Pancreas (tissue), 10 donors: ENCODE data around the gene EPX. TPM values are rescaled to one million over a fixed set of nuclear protein-coding genes. Genes with fewer than 3 reads are reported as not detected.

Source experiments
- ATAC-seq, 4 donors: fragments of 200-7000 bp; cut with Tn5 transposase; one replicate each; pipeline versions ENCODE4 v1.8.0 to v1.9.1; 2020; ENCODE audit warnings: mild to moderate bottlenecking in 4 of 4, moderate library complexity in 4 of 4
- DNase-seq, 6 donors: peaks; one replicate each; pipeline ENCODE4 v3.0.0-alpha.2; 2020
- FAIRE-seq: peaks from 2 replicates; lab custom pipeline; 2012; peaks lifted over from hg19 to GRCh38; lab: Jason Lieb, UNC
- H3K27ac ChIP-seq, 4 donors: fragments of 200-600 bp; sonication (generic); 1 replicate in 3 of 4; 2 replicates in 1 of 4; pipeline versions ENCODE4 v1.5.0 to v1.8.0; 2020
- H3K27me3 ChIP-seq, 4 donors: fragments of 200-600 bp; one replicate each; pipeline ENCODE4 v1.8.0; 2021
- H3K36me3 ChIP-seq, 3 donors: fragments of 200-600 bp; sonication (generic) in 1 of 3; one replicate each; pipeline versions ENCODE4 v1.5.0 to v1.8.0; 2020 to 2021
- H3K4me1 ChIP-seq, 3 donors: fragments of 200-600 bp; one replicate each; pipeline ENCODE4 v1.8.0; 2021
- H3K4me3 ChIP-seq, 4 donors: fragments of 200-600 bp; sonication (generic) in 2 of 4; one replicate each; pipeline versions ENCODE4 v1.5.0 to v1.8.0; 2020 to 2021
- H3K9me3 ChIP-seq, 4 donors: fragments of 200-600 bp; one replicate each; pipeline ENCODE4 v1.8.0; 2021
- WGBS, 2 donors: extraction: QIAGEN DNeasy Blood & Tissue Kit; methylation state at CpG; one replicate each; pipeline ENCODE4 v1.1.7; 2013; 5-methylcytosine and 5-hydroxymethylcytosine counted together
- intact Hi-C, 3 donors: fragments of 100-400 bp; cut with DNase I; formaldehyde crosslinking; loops; one replicate each; pipeline versions ENCODE4 v1.11.1 to v1.14.2; 2022
- polyA plus RNA-seq, 2 donors: library from polyadenylated mRNA; stranded (reverse); fragments of 200-250 nt; gene quantifications; one replicate each; pipeline ENCODE4 v1.2.3, GENCODE V29; 2013
- total RNA-seq, 6 donors: library from RNA; stranded (reverse); fragmentation: NEBNext Ultra II Directional in 4 of 6; extraction: Animal tissue kit (Norgen Biotek cat#: 25700) in 4 of 6; gene quantifications; one replicate each; pipeline versions ENCODE4 v1.2.1 to v1.2.4, GENCODE V29; 2021 to 2023
- TF ChIP-seq, protein P1 (sequence below), 4 donors: fragments of 200-600 bp; sonication (generic) in 3 of 4; IDR thresholded peaks; one replicate each; pipeline versions ENCODE4 v1.5.0 to v1.8.0; 2021; ENCODE audit warnings: antibody characterized with exemption in 4 of 4
- donor health status: healthy with polysubstance abuse.
- donor health status: DM: no; HTN: no; CAD: no; lungs with moderate emphysema.
- donor health status: DM: no; HTN: no; CAD: no.
- donor health status: control.
- donor health status: control.
- donor health status: Bipolar disorder and iron deficiency.
- donor health status: DM: yes; HTN: yes; CAD: no.
- donor health status: DM: no; HTN: no; CAD: no.
- donor health status: DM: no; HTN: no; CAD: no.
- donor health status: DM: yes; HTN: yes; CAD: no.

Gene EPX
- total and polyA plus RNA-seq, 8 donors = not detected

DNA sequence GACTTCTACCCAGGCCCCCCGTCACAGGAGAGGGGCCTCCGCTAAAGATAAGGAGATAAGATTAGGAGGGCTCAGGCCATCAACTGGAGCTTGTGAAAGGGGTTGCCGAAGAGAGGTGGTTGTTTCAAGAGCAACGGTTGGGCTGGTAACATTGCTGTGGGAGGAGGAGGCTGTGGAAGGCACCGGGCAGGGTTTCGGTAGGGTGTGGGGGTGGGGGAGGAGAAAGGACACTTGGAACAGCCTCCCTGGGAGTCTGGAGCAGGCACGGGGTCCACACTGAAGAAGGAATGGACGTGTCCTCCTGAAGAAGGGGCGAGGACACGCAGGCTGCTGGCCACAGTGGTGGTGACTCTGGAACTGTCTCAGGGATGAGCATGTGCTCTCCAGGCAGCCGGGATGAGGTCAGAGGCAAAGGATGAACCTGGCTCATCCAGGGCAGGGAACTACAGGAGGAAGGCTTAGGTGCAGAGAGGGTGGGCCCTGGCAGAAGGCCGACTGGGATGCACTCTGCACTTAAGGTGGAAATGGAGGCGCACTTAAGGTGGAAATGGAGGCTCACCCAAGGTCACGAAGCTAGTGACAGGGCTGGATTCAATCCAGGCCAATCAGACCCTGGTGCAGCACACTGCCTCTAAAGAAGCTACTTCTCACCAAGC, 1.2 kb upstream of the EPX start:
- no peak for FAIRE-seq

DNA sequence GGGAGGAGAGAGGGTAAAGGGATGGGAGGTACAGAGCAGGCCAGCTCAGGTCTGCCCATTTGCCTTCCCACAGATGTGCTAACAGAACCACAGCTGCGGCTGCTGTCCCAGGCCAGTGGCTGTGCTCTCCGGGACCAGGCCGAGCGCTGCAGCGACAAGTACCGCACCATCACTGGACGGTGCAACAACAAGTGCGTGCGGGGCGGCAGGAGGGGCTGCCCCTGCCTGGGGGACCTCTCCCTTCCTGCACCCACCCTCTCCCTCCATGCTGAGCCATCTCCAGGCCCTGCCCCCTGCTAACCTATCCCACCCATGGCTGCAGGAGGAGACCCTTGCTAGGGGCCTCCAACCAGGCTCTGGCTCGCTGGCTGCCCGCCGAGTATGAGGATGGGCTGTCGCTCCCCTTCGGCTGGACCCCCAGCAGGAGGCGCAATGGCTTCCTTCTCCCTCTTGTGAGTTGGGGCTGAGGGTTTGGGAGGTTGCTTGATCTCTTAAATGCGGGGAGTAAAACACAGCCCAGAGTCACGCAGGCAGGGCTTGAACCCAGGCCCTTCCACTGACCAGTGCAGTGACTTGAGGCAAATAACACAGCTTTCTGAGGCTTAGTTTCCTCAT, 1.2 kb downstream of the EPX start:
- H3K27ac ChIP-seq = no peak overlapping the region
- intact Hi-C loops = no loop called here
- no peaks in the 10 kb centered on the region for H3K9me3 ChIP-seq
- no peak overlapping the region for H3K4me3 ChIP-seq
- TF ChIP-seq, protein P1, sequence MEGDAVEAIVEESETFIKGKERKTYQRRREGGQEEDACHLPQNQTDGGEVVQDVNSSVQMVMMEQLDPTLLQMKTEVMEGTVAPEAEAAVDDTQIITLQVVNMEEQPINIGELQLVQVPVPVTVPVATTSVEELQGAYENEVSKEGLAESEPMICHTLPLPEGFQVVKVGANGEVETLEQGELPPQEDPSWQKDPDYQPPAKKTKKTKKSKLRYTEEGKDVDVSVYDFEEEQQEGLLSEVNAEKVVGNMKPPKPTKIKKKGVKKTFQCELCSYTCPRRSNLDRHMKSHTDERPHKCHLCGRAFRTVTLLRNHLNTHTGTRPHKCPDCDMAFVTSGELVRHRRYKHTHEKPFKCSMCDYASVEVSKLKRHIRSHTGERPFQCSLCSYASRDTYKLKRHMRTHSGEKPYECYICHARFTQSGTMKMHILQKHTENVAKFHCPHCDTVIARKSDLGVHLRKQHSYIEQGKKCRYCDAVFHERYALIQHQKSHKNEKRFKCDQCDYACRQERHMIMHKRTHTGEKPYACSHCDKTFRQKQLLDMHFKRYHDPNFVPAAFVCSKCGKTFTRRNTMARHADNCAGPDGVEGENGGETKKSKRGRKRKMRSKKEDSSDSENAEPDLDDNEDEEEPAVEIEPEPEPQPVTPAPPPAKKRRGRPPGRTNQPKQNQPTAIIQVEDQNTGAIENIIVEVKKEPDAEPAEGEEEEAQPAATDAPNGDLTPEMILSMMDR (IDR thresholded peaks at IDR 0.05) = no peak
- no peaks in the 10 kb centered on the region for H3K36me3 ChIP-seq
- WGBS, 2 donors = 63% methylated on average over 11 to 18 of the region's 18 CpGs
- ATAC-seq = no peak
- DNase-seq = no peak
- no peaks in the 10 kb centered on the region for H3K4me1 ChIP-seq
- H3K27me3 ChIP-seq = peaks cover 0 to 4% (median 0%) of the 10 kb centered on the region in 4 donors
- no peak for FAIRE-seq

More for the DNA sequence above, 1.2 kb upstream of the EPX start:
- no peaks in the 10 kb centered on the region for H3K36me3 ChIP-seq
- intact Hi-C loops = no loop called here
- no peak for ATAC-seq
- no peaks in the 10 kb centered on the region for H3K4me1 ChIP-seq
- no peak overlapping the region for H3K4me3 ChIP-seq
- no peaks in the 10 kb centered on the region for H3K27me3 ChIP-seq
- no peaks in the 10 kb centered on the region for H3K9me3 ChIP-seq
- no peak for DNase-seq
- TF ChIP-seq, protein P1 (IDR thresholded peaks at IDR 0.05) = no peak
- 25 to 40% methylated on average over 14 of the region's 14 CpGs for WGBS, 2 donors
- H3K27ac ChIP-seq = no peak overlapping the region

DNA sequence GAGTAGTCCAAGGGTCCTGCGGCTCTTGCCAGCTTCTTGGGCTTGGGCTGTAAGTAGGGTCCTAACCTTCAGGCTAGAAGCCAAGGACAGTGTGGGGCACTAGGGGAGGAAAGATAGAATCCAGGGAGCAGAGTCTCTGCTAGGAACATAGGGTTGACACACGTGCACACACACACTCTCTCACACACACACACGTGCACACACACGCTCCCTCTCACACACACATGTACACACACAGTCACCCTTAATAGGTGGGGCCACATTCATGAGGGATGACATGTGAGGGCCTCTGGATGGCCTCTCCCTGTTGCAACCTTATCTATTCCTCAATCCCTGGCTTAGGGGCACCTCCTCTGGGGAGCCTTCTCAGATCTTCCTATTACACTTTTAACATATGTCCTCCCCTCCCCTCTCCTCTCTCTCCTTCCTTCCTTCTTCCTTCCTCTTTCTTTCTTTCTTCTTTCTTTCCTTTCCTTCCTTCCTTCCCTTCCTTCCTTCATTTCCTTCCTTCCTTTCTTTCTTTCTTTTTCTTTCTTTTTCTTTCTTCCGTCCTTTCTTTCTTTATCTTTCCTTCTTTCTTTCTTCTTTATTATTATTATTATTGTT, 3.1 kb downstream of the EPX start:
- H3K4me3 ChIP-seq = no peak overlapping the region
- no peak overlapping the region for H3K27ac ChIP-seq
- ATAC-seq (no peak), FAIRE-seq (no peak), DNase-seq (no peak)
- TF ChIP-seq, protein P1 (IDR thresholded peaks at IDR 0.05) = no peak
- H3K27me3 ChIP-seq = peaks cover 0 to 4% (median 0%) of the 10 kb centered on the region in 4 donors
- H3K9me3 ChIP-seq = no peaks in the 10 kb centered on the region
- 65 to 76% methylated on average over 5 of the region's 5 CpGs for WGBS, 2 donors
- H3K36me3 ChIP-seq = no peaks in the 10 kb centered on the region
- intact Hi-C loops = no loop called here
- H3K4me1 ChIP-seq = no peaks in the 10 kb centered on the region

DNA sequence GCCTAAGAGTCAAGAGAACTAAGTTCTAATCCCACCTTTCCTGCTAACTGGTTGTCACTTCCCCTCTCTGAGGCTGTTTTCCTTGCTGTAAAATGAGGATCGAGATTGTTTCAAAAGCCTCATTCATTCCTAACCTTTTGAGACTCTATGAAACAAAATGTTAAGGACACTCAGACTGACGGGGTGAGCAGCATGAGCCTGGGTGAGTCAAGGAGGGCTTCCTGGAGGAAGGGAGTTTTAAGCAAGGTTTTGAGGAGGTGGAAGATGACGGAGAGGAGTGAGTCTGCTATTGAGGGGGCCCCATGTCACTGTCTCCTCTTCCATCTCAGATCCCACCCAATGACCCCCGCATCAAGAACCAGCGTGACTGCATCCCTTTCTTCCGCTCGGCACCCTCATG, 4.1 kb downstream of the EPX start:
- Histone ChIP-seq H3K27me3 (peaks cover 0 to 4% (median 0%) of the 10 kb centered on the region in 4 donors), H3K27ac (no peak overlapping the region), H3K4me3 (no peak overlapping the region), H3K36me3 (no peaks in the 10 kb centered on the region), H3K4me1 (no peaks in the 10 kb centered on the region), H3K9me3 (no peaks in the 10 kb centered on the region)
- TF ChIP-seq, protein P1 (IDR thresholded peaks at IDR 0.05) = no peak
- ATAC-seq (no peak), FAIRE-seq (no peak), DNase-seq (no peak)
- 63 to 74% methylated on average over 7 of the region's 7 CpGs for WGBS, 2 donors
- intact Hi-C loops = no loop called here
